ENCODE data around the gene CD44. TPM values are rescaled to one million over a fixed set of nuclear protein-coding genes. Genes with fewer than 3 reads are reported as not detected.

The CD44 gene
- total and polyA plus RNA-seq, 10 of the 15 experiments (the other 5 are each of a cell fraction or from before 2014, with no cell fraction given): 57.1 to 293 (median 120) TPM

- peak; percentile 10 to 36 (median 14); a peak in 3 of 6 replicates for TF ChIP-seq CTCF (IDR thresholded peaks at IDR 0.05 in 2 of 3, conservative IDR thresholded peaks at IDR 0.05 in 1 of 3; ENCODE audit: control insufficient read depth in 2 of 3, extremely low read depth in 1 of 3, insufficient read depth in 1 of 3, low read depth in 3 of 3, low read length in 3 of 3)
- TF ChIP-seq CHD4 (IDR thresholded peaks at IDR 0.05): 0 out of 2 replicates have a peak, but pooled peaks have one; percentile 77
- peak; percentile 63 for TF ChIP-seq POLR2A (IDR thresholded peaks at IDR 0.05; ENCODE audit: low read depth, low read length)
- TF ChIP-seq SMARCA5 (IDR thresholded peaks at IDR 0.05): peak; percentile 78; the same call in 1 of the 2 replicates
- TF ChIP-seq SKIL (IDR thresholded peaks at IDR 0.05; ENCODE audit: low read depth, poor library complexity, severe bottlenecking): peak; percentile 96
- TF ChIP-seq ELK1 (IDR thresholded peaks at IDR 0.05; ENCODE audit: low read depth, low read length): peak; percentile 36; the same call in 1 of the 2 replicates
- no peak for TF ChIP-seq RFX5 (IDR thresholded peaks at IDR 0.05; ENCODE audit: low read depth, low read length)
- TF ChIP-seq NKRF (conservative IDR thresholded peaks at IDR 0.05): no peak
- TF ChIP-seq DPF2 (IDR thresholded peaks at IDR 0.05): peak; percentile 83
- TF ChIP-seq WRNIP1 (IDR thresholded peaks at IDR 0.05; ENCODE audit: borderline replicate concordance, low read depth, low read length): no peak
- TF ChIP-seq SIX5 (IDR thresholded peaks at IDR 0.05; ENCODE audit: low read depth, low read length, severe bottlenecking): no peak
- TF ChIP-seq GATAD2B (conservative IDR thresholded peaks at IDR 0.05; ENCODE audit: low read depth): peak; percentile 31; the same call in 1 of the 2 replicates
- no peak for TF ChIP-seq USF1 (IDR thresholded peaks at IDR 0.05; ENCODE audit: borderline replicate concordance, extremely low read length, insufficient read depth, low read depth, low read length)
- no peak for TF ChIP-seq IRF4 (IDR thresholded peaks at IDR 0.05; ENCODE audit: low read depth, low read length)
- peak; percentile 40 for TF ChIP-seq SP1 (IDR thresholded peaks at IDR 0.05; ENCODE audit: low read depth, low read length)
- peak; percentile 90 for TF ChIP-seq CREM (IDR thresholded peaks at IDR 0.05; ENCODE audit: low read depth)
- TF ChIP-seq IKZF2 (IDR thresholded peaks at IDR 0.05): peak; percentile 93 to 96
- TF ChIP-seq SREBF2 (IDR thresholded peaks at IDR 0.05; ENCODE audit: low read length): no peak
- peak; percentile 98 for TF ChIP-seq RELA (IDR thresholded peaks at IDR 0.05; ENCODE audit: borderline replicate concordance, partially characterized antibody)
- TF ChIP-seq IKZF1 (conservative IDR thresholded peaks at IDR 0.05): peak; percentile 93
- TF ChIP-seq FOS (IDR thresholded peaks at IDR 0.05; ENCODE audit: borderline replicate concordance, extremely low read depth, insufficient read length): no peak
These were observed 12.7 kb upstream of the CD44 start (continued) for GRCh38 chr11:35126000-35126878.

All from GM12878 (cell line).